HG02973 (cell line): Measurements from ENCODE around the gene ALPK1.
"Not testable (repeated sequence)": the region's sequence is repeated elsewhere in the genome, so short reads cannot be mapped to it uniquely, and the experiment has no call there.

Experiments used
- ATAC-seq: cut with Tn5 transposase; IDR thresholded peaks from one replicate; pipeline ENCODE4 v1.9.1; 2021; ENCODE audit warnings: moderate library complexity; ENCODE audit not compliant: unreplicated experiment

Gene ALPK1

DNA sequence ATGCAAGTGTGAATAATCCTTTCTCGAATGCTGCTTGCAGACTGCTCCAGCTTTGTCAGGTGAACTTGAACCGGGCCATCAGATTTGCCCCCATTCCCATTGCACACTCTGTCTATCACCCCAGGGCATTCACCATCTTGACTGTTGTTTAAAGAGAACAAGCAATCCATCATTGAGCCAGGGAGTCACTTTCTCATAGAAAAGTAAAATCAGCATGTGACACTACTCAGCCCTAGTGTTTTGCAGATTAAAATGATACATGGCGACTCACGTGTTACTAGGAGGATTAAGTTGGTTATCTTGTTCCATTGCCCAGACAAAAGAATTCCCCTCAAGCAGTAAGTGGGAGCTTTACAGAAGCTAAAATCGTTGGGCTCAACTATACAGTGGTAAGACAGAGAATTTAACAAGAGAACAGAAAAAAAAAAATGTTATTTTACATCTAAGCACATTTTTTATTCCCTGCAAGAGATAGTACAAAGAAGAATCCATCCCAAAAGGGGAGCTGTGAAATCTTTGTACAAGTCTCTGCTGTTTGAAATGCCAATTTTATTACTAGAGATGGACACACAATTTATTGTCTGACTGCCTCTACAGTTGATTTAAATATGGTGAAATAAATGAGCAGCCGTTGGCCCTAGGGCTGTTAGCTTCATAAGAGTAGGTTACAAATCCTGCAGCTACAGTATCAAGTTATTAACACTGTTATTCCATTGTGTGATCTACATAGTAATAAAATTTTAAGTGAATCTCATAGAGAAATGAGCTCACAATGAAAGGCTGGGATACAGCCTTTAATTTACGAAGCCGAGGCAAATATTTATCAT is 151.3 kb downstream of the ALPK1 start:
- ATAC-seq: no peak

DNA sequence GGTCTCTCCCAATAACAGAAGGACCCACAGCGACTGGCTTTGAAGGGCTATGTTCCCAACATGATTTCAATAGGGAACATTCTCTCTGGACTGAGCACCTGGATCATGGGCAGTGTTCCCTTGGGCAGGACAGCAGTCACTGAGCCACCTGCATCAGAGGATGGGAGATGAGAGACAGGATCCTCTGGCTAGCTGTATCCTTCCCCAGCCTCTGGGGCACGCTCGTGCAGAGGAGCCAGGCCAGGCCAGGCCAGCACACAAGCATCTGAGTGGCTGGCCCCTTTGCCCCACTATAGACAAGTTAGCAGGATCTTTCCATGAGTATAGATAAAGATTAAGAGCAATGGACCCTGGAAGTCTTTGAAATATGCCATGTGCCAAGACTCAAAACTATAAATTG is 152.5 kb downstream of the ALPK1 start:
- ATAC-seq: no peak

DNA sequence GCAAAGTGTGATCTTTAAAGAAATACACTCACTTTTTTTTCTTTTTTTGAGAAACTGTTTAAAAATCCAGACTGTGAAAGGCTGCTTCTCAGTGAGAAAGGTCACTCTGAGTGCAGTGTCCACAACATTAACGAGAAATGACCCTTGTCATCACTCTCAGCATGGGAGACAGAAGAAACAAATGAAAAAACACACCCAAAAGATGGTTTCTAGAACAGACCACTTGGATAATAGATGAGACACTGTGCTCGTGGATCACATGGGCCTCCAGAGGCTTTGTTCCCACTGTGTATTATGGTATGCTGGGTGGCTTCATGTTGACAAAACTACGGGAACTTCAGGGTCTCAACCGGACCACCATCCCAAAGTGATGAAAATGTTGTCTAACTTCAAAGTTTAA is 153.9 kb downstream of the ALPK1 start:
- no peak for ATAC-seq

DNA sequence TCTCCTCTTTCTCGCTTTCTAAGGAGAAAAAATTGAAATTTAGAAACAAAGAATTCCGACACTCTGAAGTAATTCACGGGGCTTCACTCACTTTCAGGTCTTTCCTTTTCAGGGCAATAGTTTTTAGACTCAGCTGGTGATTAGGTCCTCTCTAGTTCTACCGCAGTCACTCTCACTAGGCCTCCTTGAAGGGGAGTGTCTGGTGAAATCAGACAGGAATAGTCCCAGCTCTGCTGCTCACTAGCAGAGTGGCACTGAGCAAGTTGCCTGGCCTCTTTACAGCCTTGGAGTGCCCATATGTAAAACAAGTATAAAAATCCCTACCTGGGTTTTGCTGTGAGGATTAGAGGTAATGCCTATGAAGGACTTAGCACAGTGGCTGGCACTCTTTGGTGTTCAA is 154.7 kb downstream of the ALPK1 start:
- no peak for ATAC-seq

DNA sequence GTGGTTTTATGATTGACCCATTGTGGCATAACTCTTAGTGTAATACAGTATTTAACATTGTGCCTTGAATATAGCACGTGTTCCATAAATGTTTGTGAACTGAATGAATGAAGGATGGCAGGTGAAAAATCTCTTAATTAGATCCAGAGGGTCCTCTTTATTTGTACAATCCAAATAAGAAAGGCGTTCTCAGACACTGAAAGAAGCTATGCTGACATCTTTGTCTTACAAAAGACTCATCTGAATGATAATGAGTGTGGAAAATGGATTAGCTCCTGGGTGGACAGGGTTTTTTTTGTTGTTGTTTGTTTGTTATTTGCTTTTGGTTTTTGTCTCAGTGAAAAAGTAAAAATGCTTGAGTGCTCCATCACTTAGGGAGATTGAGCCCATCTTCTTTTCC is 156.2 kb downstream of the ALPK1 start:
- ATAC-seq: no peak

DNA sequence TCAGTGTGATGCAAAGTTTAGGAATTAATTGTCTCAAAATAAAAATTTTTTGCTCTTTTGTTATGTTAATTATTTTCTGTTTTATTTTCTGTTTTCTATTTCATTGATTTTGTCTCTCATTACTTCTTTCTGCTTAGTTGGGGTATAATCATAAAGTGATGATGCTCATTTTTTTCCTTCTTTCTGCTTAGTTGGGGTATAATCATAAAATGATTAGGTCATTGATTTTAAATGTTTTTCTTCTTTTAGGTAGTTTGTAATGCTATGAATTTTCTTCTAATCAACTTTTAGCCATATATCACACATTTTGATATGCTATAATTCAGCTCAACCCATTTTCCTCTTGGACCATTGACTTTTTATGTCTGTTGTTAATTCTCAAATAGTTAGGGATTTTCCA is 175.1 kb downstream of the ALPK1 start:
- no peak for ATAC-seq

DNA sequence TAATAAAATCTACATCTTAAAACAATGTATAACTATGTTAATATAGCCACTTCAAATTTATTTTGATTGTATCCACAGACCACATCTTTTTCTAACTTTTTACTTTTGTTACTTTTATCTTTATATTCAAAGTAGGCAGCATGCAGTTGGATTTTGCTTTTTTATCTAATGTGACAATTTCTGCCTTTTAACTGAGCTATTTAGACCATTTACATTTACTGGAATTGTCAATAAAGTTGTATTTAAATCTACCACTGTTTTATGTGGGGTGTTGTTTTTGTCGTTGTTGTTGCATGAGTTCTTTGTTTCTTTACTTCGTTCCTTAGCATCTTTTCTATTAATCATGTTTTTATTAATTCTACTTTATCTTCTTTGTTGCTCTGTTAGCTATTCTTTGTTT is 176.8 kb downstream of the ALPK1 start:
- no peak for ATAC-seq

DNA sequence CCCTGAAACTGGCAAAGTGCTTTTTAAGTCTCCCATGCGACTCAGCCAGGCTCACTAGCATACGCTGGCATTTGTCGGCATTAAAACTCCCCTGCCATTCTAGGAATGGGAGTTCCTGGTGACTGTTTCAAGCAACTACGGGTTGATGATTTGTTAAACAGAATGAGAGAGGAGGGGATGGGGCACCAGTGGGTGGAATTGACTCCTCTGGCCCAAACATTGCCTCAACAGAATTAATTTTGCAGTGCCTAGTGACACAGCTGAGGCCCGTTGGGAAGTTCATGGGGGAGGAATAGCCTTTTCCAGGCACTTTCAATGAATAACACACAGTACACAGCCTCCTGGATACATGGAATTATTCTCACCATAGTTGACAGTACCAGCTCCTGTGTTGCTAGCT is 188.8 kb downstream of the ALPK1 start:
- ATAC-seq: no peak

DNA sequence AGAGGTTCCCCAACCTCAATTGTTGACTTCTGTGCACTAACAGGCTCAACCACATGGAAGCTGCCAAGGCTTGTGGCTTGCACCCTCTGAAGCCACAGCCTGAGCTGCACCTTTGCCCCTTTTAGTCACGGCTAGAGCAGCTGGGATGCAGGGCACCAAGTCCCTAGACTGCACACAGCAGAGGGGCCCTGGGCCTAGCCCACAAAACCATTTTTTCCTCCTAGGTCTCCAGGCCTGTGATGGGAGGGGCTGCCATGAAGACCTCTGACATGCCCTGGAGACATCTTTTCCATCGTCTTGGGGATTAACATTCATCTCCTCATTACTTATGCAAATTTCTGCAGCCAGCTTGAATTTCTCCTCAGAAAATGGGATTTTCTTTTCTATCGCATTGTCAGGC is 193.6 kb downstream of the ALPK1 start:
- not testable (repeated sequence) for ATAC-seq
